GM21515 (cell line): Measurements from ENCODE around the gene PI4KA.
A peak's percentile ranks its signal among the peaks of the same experiment; 100 is the strongest.
"Not testable (repeated sequence)": the region's sequence is repeated elsewhere in the genome, so short reads cannot be mapped to it uniquely, and the experiment has no call there.

Source experiments
- ATAC-seq: cut with Tn5 transposase; IDR thresholded peaks from one replicate; pipeline ENCODE4 v1.9.1; 2021; ENCODE audit not compliant: unreplicated experiment

PI4KA gene

DNA sequence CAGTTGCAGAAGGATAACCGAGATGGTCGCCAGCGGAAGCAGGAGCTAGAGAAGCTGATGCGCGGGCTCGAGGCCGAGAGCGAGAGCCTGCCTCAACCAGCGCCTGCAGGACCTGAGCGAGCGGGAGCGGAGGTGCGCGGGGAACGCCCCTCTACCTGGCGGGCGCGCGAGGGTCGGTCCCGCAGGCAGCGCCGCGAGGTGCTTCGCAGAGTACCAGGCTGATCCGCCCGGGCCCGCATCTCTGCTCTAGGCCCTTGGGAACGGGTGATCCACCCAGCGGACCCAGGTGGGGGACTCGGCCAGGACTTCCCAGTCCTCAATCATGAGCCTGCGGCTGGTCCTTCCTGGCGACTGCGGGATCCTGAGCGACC is 156.5 kb downstream of the PI4KA start:
- peak; percentile 13 for ATAC-seq

DNA sequence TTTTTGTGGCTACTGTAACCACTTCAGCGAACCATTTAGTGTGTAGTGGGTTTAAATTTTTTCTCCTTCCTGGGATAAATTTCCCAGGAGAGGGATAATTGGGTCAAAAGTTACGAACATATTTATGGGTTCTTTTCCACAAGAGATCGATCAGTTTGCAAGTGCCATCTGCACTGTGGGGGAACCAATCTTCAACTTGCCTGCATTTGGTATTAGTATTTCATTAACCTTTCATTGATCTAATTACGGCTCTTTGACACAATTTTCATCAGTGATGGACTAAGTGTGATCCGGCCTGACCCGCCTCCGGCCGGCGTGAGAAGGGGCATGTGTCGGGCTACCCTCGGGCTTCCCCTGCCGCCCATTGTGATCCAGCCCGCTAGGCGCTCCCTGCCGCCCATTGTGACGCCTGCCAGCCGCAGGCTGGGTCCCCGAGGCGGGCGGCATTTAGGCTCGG is 156.9 kb downstream of the PI4KA start:
- ATAC-seq: peak; percentile 6

DNA sequence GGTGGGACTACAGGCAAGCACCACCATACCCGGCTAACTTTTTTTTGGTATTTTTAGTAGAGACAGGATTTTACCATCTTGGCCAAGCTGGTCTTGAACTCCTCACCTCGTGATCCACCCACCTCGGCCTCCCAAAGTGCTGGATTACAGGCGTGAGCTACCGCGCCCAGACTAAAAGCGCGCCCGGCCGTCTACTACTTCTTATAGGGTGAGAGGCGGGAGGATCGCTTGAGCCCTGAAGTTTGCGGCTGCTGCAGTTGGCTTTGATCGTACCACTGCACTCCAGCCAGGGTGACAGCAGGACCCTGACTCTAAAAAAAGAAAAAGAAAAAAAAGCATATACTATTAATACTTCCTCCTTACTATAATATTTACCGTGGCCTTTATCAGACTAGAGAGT is 158.3 kb downstream of the PI4KA start:
- not testable (repeated sequence) for ATAC-seq

DNA sequence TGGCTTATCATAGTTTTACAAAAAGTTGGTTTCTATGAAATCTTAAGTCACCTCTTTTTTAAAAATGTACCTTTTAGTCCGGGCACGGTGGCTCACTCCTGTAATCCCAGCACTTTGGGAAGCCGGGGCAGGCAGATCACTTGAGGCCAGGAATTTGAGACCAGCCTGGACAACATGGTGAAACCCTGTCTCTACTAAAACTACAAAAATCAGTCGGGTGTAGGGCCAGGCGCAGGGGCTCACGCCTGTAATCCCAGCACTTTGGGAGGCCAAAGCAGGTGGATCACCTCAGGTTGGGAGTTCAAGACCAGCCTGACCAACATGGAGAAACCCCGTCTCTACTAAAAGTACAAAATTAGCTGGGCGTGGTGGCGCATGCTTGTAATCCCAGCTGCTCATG is 158.8 kb downstream of the PI4KA start:
- not testable (repeated sequence) for ATAC-seq

DNA sequence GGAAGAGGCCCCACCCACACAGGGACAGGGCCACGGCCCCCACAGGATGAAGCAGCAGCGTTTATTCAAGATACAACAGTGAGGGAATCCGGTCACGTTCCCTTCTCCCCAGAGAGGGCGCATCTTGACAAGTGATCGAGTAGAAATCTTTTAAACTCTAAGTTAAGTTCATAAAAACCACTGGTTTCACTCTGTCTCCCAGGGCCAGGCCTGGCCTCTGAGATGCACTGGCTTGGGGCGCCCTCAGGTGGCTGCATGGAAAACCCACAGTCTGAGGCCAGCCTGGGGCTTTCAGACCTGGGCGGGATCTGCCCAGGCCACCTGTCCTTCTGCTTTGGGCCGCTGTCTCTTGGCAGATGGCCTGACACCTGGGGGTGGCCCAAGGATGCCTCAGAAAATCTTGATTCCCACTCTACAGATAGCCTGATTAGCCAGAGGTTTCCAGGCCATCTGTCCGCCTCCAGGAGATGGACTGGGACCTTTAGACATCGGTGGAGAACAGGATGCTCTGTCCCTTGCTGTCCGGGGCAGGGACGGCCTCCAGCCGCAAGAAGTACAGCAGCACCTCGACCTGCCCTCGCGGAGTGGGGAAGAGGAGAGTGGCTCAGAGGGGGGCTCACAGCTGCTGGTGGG is 161.0 kb downstream of the PI4KA start:
- ATAC-seq: not testable (repeated sequence)

DNA sequence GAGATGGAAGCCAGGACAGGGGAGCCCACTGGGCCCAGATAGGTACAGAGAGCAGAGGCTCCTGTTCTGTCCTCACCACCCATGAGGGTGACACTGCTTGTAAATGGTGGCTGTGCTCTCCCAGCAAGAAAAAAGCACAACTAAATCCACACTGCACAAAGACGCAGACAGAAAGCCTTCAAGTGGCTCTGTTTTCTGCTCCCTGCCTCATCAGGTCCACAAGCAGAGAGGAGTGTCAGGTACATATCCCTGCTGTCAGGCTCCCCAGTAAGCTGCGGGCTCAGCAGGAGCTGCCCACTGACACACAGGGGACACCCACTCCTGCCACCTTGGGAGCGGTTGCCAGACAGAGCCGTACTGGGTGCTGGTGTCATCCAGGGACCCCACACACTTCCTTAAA is 162.6 kb downstream of the PI4KA start:
- not testable (repeated sequence) for ATAC-seq

DNA sequence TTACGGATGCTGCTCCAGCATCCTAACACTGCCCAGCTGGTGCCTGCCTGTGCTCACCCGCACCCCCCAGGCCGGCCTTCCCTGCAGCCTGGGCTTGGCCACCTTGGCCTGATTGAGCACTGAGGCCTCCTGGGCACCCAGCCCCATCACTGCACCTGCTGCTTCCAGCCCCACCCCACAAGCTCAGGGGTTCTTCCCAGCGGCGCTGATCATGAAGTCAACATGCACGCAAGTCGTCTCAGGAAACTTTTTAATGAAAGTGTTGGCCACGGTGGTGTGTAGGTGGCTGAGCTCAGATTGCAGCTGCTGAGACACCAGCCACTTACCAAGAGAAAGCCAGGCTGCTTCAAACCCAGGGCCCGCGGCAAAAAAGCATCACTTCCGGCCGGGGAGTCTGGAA is 163.4 kb downstream of the PI4KA start:
- ATAC-seq: not testable (repeated sequence)

DNA sequence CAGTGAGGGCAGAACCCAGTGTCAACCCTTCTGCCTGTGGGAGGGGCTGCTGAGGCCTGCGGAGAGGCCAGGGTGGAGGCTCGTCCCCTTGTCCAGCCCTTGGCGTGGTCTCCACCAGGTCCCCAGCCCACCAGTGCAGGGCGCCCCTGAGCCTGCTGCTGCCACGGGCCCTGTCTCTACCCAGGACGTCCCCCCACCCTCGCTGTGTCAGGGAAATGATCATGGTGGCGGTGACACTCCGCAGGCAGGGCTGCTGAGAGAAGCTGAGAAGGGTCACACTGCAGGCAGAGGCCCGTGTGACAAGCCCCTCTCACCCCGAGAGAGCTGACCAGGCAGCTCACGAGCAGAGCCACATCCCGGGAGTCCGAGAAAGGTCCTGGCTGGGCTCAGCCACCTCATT is 164.4 kb downstream of the PI4KA start:
- not testable (repeated sequence) for ATAC-seq

DNA sequence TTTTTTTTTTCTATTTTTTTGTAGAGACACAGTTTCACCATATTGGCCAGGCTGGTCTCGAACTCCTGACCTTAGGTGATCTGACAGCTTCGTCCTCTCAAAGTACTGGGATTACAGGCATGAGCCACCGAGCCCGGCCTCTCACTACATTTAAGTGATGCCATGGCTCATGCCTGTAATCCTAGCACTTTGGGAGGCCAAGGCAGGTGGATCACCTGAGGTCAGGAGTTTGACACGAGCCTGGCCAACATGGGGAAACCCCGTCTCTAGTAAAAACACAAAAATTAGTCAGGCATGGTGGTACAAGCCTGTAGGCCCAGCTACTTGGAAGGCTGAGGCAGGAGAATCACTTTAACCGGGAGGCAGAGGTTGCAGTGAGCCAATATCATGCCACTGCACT is 165.7 kb downstream of the PI4KA start:
- ATAC-seq: not testable (repeated sequence)

DNA sequence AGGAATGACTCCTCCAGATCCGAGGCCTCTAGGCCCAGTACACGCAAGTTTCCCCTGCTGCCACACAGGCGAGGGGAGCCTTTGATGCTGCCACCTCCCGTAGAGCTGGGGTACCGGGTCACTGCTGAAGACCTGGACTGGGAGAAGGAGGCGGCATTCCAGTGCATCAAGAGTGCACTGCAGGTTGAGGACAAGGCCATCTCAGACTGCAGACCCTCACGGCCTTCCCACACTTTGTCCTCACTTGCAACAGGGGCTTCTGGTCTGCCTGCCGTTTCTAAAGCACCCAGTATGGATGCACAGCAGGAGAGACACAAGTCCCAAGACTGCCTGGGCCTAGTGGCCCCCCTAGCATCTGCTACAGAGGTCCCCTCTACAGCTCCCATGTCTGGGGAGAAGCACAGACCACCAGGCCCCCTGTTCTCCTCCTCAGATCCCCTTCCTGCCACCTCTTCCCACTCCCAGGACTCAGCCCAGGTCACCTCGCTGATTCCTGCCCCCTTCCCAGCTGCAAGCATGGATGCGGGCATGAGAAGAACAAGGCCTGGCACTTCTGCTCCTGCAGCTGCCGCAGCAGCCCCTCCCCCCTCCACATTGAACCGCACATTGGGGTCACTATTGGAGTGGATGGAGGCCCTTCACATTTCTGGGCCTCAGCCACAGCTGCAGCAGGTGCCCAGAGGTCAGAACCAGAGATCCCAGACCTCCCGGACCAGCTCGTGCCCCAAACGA is 167.9 kb downstream of the PI4KA start:
- ATAC-seq: not testable (repeated sequence)

DNA sequence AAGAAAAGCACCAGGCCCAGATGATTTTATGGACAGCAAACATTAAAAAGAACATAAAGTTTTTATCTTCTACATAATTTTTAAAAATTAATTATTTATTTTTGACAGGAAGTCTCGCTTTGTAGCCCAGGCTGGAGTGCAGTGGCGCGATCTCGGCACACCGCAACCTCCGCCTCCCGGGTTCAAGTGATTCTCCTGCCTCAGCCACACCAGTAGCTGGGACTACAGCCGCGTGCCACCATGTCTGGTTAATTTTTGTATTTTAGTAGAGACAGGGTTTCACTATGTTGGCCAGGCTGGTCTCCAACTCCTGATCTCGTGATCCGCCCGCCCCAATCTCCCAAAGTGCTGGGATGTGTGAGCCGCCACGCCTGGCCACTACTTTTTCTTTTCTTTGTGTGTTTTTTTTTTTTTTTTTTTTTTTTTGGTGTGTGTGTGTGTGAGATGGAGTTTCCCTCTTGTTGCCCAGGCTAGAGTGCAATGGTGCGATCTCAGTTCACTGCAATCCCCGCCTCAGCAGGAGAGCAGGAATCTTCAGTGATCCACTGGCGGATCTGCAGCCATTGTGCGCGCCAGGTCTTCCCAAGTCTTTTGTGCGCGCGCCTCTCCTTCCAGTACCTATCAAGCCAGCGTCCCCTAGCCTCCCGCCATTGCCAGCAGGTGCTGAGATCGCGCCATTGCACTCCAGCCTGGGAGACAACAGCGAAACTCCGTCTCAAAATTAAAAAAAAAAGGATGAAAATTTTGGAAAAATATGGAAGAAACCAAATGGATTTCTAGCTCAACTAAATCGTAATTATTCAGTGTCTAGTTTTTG is 171.0 kb downstream of the PI4KA start:
- not testable (repeated sequence) for ATAC-seq

DNA sequence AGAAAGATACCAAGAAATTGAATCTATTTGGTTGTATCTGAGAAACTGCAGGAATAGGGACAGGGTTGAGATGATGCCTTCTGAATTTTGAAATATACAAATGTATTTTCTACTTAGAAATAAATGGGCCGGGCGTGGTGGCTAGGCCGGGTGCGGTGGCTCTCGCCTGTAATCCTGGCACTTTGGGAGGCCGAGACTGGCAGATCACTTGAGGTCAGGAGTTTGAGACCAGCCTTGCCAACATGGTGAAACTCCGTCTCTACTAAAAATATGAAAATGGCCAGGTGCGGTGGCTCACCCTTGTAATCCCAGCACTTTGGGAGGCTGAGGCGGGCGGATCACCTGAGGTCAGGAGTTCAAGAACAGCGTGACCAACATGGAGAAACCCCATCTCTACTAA is 172.8 kb downstream of the PI4KA start:
- ATAC-seq: not testable (repeated sequence)

DNA sequence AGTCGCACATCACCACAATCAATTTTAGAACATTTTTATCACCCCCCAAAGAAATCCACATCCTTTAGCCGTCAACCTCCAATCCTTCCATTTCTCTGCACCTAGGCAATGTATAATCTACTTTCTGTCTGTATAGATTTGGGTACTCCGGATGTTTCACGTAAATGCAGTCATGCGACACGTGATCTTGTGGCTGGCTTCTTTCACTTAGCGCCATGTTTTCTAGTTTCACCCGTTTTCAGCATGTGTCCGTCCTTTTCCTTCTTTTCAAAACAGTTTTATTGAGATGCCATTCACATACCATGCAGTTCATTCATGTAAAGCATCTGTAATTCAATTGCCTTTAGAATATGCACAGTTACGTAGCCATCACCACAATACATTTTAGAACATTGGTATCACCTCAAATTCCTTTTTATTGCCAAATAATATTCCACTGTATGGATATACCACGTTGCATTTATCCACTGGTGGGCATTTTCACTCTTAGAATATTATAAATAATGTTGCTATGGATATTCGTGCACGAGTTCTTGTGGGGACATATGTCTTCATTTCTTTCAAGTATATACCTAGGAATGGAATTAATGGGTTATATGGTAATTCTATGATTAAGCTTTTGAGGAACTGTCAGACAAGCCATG is 179.7 kb downstream of the PI4KA start:
- not testable (repeated sequence) for ATAC-seq

DNA sequence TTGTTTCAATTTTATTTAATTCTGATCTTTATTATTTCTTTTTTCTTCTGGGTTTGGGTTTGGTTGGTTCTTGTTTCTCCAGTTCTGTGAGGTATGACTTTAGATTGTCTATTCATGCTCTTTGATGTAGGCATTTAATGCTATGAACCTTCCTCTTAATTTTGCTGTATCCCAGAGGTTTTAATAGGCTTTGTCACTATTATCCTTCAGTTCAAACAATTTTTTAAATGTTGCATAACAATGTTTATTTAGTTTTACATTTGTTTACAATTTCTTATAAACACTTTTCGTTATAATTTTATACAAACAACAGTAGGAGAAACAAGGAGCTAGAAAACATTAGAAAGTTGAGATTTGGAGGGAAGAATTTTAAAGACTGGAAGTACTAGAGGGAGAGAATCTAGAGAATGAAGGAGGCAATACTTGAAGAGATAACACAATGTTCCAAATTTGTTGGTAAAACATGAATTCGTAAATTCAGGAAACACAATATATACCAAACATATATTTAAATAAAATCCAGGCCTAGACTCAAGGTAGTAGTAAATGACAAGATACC is 180.8 kb downstream of the PI4KA start:
- no peak for ATAC-seq

DNA sequence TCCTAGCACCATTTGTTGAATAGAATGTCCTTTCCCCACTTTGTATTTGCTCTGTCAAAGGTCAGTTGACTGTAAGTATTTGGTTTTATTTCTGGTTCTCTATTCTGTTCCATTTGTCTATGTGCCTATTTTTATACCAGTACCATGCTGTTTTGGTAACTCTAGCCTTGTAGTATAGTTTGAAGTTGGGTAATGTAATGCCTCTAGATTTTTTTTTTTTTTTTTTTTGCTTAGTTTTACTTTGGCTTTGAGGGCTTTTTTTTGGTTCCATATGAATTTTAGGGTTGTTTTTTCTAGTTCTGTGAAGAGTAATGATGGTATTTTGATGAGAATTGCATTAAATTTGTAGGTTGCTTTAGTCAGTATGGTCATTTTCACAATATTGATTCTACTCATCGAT is 183.0 kb downstream of the PI4KA start:
- ATAC-seq: not testable (repeated sequence)

DNA sequence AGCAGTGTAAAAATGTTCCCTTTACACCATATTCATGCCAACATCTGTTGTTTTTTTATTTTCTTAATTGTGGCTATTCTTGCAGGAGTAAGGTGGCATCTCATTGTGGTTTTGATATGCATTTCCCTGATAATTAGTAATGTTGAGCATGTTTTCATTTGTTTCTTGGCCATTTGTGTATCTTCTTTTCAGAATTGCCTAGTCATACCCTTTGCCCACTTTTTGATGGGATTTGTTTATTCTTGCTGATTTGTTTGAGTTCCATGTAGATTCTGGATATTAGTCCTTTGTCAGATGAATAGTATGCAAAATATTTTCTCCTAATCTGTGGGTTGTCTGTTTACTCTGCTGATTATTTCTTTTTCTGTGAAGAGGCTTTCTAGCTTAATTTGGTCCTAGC is 183.6 kb downstream of the PI4KA start:
- ATAC-seq: no peak

DNA sequence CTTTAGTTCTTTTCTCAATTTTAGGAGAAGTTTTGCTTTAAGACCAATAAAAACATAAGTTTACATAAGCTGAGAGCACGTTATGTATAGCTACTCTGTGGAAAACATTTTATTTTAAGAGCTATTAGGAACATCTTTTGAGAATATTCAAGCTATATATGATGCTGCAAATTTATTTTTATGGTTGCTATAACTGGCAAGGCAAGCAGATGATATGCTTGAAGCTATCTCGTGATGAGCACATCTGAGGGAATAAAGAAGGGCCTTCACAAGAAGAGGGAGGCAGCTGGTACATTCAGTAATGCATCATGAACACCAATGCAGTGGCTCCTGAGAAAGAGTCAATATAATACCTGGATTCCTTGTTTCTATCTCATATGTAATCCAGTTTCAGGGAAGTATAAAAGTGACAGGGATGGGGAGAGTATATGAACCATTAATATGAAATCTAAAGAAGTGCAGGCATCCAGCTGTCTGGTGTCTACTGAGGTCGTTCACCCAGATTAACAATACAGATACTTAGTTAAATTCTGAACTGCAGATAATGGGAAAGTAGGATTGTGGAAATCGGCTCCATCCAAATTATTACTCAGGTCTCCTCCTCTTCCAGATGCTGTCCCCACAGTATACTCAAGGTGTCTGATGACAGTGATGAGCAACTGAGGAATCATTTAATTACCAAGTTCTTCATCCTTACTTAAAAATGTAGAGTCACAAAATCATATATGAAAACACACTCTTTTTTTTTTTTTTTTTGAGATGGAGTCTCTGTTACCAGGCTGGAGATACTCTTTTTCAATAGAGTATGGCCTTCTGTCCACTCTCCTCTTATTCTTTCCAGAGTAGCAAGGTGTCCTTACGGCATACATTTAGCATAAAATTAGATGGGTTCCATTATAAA is 185.1 kb downstream of the PI4KA start:
- ATAC-seq: no peak

DNA sequence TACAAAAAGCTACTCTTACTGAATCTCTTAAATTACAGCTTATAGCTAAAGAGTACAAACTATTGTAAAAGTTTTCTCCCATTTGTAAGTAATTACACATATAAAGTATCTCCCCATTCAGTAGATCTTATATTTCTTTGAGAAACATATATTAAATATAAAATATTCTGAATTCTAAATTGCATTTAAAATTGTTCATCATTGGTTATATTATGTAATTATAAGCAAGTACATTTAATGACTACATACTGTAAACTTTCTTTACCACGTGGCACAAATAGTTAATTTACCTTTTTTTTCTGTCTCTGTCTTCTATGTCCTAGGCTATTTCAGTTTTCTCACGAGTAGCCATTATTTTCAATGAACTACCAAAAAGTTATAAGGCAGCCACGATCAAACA is 185.9 kb downstream of the PI4KA start:
- ATAC-seq: no peak

DNA sequence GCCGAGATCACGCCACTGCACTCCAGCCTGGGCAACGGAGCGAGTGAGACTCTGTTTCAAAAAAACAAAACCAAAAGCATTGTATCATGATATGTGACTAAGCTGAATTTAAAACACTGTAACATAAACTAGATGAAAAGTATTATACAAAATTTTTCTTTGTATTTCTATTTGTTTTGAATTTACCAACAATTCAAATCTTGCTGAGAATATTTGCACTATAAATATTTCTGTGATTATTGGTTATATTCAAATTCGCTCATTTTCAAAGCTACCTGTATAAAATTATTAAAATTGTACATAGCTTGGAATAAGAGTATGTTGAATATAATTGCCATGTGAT is 186.6 kb downstream of the PI4KA start:
- no peak for ATAC-seq
